GM18858 (cell line): ENCODE results near the gene ASPDH.

Experiments
- ATAC-seq: cut with Tn5 transposase; IDR thresholded peaks from one replicate; pipeline ENCODE4 v1.9.1; 2021; ENCODE audit not compliant: unreplicated experiment

Gene ASPDH

DNA sequence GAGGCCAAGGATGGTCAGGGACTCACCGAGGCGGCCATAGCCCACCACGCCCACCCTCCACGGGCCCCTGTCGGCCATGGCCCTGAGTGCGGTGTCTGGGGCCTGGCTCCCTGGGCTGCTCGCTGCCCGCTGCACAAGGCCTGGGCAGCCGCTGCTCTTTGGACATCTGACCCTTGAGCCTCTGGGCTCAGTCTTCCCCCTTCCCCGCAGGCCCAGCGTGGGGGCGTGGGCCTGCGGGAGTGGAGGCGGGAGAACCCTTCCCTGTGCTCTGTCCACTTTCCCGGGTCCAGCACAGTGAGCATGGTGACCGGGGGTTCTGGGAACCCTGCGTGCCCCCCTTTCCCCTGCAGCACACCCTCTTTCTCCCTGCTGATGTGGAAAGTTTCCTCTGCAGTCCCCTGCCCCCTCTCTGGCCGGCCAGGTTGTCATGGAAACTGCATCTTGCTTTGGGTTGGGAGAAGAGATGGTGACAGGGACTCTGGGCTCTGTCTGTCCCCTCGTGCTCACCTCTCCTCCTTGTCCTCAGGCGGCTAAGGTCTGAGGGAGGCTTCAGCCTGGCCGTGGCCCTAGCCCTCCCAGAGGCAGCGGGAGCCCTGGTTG, at the start of gene ASPDH:
Gene ASPDH (minus strand): TSS at position 168 of the 600 bp plus-strand sequence. CDS start 90 bp downstream, at position 78.
- no peak for ATAC-seq

- ATAC-seq = no peak
Measured at GRCh38 chr19:50562996-50563395, 49.3 kb upstream of the ASPDH start.

DNA sequence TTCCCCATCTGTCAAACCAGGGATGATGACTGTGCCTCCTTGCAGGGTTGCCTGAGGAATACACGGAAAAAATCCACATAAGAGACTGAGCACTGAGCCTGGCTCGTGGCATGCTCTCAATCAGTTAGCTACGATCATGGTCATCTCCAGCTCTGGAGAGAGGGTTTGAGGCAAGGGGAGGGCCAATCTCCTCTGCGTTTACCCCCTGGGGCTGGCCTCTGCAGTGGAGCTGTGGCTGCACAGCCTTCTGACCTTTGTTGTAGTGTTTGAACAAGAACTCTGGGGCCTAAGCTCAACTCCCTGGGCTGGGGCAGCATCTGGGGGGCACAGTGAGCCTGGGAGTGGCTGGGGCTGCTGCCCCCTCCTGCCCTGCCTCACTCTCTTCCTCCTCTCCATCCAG, 48.6 kb upstream of the ASPDH start:
- ATAC-seq = no peak

DNA sequence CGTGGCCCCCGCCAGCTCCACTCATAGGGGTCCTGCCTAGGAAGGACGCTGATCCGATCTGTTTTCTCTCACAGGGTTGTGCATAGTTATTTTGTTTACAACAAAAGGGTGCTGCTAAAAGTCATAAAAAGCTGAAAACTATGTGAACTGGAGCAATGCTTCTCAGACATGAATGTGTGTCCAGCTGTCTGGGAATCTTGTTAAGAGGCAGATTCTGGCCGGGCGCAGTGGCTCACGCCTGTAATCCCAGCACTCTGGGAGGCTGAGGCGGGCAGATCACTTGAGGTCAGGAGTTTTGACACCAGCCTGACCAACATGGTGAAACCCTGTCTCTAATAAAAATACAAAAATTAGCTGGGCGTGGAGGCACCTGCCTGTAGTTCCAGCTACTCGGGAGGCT, 45.9 kb upstream of the ASPDH start:
- no peak for ATAC-seq

DNA sequence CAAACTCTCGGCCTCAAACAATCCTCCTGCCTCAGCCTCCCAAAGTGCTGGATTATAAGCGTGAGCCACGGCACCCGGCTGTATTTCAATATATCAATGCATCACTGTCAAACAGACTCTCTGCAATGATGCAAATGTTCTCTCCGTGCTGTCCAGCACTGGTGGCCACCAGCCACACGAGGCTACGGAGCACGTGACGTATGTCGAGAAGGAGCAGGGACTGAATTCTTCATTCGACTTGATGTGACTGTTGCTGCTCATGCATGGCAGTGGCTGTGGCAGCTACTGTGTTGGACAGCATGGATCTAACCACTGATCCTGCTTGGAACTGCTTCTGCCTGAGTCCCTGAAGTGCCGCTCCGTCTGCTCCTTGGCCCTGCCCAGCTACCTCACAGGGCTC, 44.7 kb upstream of the ASPDH start:
- ATAC-seq = no peak

GRCh38 chr19:50558039-50558438, 44.3 kb upstream of the ASPDH start:
- ATAC-seq = no peak

GRCh38 chr19:50557009-50557613, 43.4 kb upstream of the ASPDH start:
- ATAC-seq = no peak

DNA sequence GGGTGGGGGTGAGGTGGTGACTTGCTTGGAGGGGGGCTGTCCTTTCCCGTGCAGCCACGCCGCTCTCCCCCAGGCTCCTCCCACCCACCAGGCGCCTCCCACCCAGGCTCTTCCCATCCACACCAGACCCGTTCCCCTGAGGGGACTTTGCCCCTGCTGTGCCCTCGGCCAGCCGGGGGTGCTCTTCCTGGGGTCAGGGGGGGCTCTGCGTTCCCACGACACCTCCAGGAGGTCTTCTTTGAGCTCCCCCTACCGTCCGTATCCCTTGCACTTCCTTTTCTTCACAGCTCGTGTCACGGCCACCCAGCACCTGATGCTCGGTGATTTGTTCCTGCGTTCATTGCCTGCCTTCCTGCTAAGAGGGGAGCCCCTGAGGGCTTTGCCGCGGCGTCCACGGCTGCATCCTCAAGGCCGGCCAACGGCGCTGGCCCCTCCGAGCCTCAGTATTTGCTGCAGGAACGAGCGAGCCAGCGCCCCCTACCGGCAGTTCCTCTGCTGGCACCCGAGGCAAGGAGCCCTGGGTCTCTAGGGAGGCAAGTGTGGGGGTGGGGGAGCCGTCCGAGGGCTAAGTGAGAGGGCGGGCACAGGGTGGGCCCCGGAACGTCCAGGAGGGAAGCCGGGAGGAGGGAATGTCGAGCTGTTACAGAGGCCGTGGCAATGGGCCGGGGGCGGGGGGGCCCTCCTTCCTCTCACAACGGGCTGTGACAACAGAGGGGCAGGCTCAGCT, 42.7 kb upstream of the ASPDH start:
- no peak for ATAC-seq

DNA sequence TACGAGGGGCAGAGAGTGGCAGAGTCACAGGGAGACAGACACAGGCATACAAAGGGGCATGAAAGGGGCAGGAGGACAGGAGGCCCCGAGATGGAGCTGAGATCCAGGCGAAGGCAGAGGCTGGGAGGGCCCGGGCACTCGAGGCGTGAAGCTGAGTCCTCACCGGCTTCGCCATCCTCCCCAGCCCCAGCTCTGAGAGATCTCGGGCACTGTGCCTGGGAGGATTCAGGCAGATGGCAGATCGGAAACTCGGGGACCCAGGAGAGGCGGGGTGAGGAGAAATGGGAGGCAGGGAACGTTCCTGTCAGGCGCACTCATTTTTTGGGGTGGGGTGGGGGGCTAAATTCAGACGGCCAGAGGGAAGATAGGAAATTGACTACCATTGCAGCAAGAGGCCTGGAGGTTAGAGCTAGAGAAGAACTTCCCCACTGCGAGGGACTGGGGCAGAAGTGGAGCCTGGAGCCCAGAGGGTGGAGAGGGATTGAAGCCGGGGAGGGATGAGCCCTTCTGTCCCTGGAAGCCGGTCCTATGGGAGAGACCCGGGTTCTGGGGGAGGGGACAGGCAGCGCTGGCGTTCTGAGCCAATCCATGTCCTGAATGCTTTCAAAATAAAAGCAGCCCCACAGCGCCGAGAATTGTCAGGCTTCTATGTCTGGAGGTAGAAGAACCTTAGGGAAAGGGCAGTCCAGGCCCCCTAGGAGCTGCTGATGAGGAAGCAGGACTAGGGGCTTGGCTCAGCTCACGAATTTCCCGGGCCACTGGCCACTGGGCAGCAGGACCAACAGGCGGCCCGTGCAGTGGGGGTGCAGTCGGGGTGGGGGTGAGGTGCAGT, 42.0 kb upstream of the ASPDH start:
- ATAC-seq = no peak

- no peak for ATAC-seq
Measured at GRCh38 chr19:50555033-50555432, 41.3 kb upstream of the ASPDH start.

DNA sequence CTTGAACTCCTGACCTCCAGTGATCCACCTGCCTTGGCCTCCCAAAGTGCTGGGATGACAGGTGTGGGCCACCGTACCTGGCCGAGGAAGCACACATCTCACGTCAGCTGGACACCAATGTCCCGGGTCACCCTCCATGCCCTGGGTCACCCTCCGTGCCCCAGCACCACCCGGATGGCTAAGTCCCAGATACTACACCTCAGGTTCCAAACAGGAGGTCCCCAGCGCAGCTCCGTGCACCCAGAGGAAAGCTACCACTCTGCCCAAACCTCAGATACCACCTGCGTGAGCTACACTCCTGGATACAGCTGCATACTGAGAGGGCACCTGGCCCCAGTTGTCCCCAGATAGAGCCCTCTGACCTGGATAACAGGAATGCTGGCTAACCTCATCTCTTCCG, 40.5 kb upstream of the ASPDH start:
- no peak for ATAC-seq

DNA sequence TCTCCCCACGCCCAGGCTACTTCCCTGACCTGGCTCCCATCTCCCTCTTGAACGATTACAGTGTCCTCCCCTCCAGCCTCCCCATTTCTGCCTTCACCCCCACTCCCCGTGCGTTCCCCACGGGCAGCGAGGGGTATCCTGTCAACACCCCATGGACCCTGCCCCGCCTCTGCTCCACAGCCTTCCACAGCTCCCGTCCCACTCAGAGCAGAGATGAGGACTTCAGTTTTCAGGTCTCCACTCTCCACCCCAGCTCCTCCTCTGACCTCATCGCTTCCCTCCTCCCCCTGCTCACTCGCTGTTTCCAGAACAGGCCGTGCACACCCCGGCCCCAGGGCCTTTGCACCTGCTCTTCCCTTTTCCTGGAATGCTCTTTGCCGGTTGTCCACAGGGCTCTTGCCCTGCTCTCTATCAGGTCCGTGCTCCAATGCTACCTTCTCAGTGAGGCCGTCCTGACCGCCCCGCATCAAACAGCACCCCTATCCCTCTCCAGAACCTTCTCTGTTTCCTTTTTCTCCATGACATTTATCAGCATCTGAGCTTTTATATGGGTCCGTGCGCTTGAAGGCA, 39.5 kb upstream of the ASPDH start:
- ATAC-seq = no peak

GRCh38 chr19:50552540-50552939, 38.8 kb upstream of the ASPDH start:
- ATAC-seq = no peak

GRCh38 chr19:50551715-50552187, 38.0 kb upstream of the ASPDH start:
- ATAC-seq = no peak

- ATAC-seq = no peak
Measured at GRCh38 chr19:50551034-50551714, 37.5 kb upstream of the ASPDH start.

DNA sequence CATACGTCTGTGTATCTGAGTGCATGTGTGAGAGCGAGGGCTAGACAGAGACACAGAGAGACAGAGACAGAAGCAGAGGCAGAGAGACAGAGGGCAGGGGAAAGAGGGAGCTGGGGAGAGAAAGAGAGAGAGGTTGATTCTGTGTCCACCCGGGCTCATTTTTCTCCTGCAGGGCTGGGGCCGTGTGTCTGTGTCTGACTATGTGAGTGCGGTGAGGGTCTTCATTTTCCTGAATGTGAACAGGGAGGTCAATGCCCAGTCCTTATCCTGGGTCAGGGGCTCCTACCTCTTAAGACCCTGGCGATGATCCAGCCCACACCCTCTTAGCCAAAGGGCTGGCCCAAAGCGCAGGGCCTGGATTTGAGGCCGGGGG, 36.9 kb upstream of the ASPDH start:
- ATAC-seq = no peak

GRCh38 chr19:50549927-50550593, 36.3 kb upstream of the ASPDH start:
- no peak for ATAC-seq

GRCh38 chr19:50549059-50549926, 35.6 kb upstream of the ASPDH start:
- ATAC-seq = no peak
